Measurements from ENCODE around the gene ALDH3A1. TPM values are rescaled to one million over a fixed set of nuclear protein-coding genes. Genes with fewer than 3 reads are reported as not detected.
A peak's percentile ranks its signal among the peaks of the same experiment; 100 is the strongest.

The ALDH3A1 gene
- polyA plus RNA-seq, 2 of the 4 experiments (the other 2 are of a cell fraction), result 959 to 1,190 TPM

DNA sequence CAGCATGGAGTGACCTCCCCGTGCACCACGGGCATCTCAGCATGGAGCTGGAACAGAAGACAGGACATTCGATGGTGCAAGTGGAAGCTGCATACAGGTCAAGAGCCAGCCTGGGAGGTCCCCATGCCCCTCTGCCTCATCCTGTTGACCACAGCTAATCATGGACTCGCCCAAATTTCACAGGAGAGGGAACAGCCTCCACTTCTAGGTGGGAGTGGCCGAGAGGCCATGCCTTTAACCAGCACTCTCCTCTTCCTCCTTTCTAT lies 28.0 kb downstream of the ALDH3A1 start:
- no peak overlapping the region for H3K4me3 ChIP-seq

DNA sequence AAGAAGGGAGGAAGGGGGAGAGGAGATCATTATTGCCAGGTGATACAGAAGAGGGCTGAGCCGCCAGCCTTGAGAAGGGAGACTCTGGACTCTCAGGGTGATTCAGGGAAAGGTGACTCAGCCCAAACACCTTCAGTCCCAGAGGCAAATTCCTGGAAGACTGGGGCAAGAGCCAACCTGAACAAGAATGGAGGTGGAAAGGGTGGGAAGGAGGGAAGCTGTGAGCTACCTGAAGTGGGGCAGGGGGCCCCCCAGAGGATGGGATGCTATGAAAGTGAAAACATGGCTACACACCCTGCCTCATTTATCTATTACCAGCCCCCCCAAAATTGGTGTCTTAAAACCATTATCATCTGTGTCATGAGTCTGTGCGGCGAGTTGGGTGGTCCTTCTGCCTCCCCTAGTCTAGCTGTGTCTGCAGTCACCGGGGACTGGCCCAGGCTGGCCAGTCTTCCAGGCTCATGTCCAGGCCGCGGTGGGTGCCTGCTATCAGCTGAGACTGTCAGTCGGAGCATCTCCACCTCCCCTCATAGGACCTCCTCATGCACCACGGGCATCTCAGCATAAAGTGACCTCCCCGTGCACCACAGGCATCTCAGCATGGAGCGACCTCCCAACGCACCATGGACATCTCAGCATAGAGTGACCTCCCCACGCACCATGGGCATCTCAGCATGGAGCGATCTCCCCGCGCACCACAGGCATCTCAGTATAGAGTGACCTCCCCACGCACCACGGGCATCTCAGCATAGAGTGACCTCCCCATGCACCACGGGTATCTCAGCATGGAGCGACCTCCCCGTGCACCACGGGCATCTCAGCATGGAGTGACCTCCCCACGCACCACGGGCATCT lies 28.5 kb downstream of the ALDH3A1 start:
- ATAC-seq, result peak; percentile 57 to 71
- no peak for TF ChIP-seq JUNB (IDR thresholded peaks at IDR 0.05)
- 0 out of 2 replicates have a peak, but pooled peaks have one; percentile 40 for TF ChIP-seq FOSL2 (IDR thresholded peaks at IDR 0.05)
- TF ChIP-seq FOSL2 (CRISPR knock-in tag; IDR thresholded peaks at IDR 0.05), result peak; percentile 74
- peak; percentile 20 for TF ChIP-seq MAFK (IDR thresholded peaks at IDR 0.05; ENCODE audit: partially characterized antibody)
- H3K9me3 ChIP-seq, result no peaks in the 10 kb centered on the region
- peak; percentile 39 for FAIRE-seq
- DNase-seq (ENCODE audit: low read depth in 1 of 2, low spot score in 1 of 2), result peak; percentile 63 to 82
- CTCF ChIA-PET, result interaction anchor here (0.8 to 12.9 kb wide), 21 partner anchors 9 to 356 kb away, joined by 3 to 145 read pairs (median 6); no protein-coding TSS in a partner anchor
- H3K4me2 ChIP-seq, result peak overlapping the region; percentile 53
- no peak overlapping the region for H3K4me3 ChIP-seq
- H3K4me1 ChIP-seq, result peaks cover 62% of the 10 kb centered on the region
- peak overlapping the region; percentile 70 to 82 for H3K27ac ChIP-seq
- 86% methylated on average over 23 of the region's 23 CpGs for WGBS (ENCODE audit: missing lambda C conversion rate)
- POLR2A ChIA-PET, result interaction anchor here (0.6 to 2.1 kb wide), 4 partner anchors 25 to 186 kb away, joined by 3 to 10 read pairs (median 5); partner anchors contain the start of genes ALDH3A2 and SLC47A1

More for the DNA sequence above, 28.0 kb downstream of the ALDH3A1 start:
- H3K4me1 ChIP-seq, result peaks cover 67% of the 10 kb centered on the region
- DNase-seq (ENCODE audit: low read depth in 1 of 2, low spot score in 1 of 2) (no peak), ATAC-seq (no peak), FAIRE-seq (no peak)
- TF ChIP-seq, protein P1, sequence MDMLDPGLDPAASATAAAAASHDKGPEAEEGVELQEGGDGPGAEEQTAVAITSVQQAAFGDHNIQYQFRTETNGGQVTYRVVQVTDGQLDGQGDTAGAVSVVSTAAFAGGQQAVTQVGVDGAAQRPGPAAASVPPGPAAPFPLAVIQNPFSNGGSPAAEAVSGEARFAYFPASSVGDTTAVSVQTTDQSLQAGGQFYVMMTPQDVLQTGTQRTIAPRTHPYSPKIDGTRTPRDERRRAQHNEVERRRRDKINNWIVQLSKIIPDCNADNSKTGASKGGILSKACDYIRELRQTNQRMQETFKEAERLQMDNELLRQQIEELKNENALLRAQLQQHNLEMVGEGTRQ (IDR thresholded peaks at IDR 0.05), result no peak
- TF ChIP-seq CBX8 (IDR thresholded peaks at IDR 0.05), result no peak
- TF ChIP-seq, protein P2, sequence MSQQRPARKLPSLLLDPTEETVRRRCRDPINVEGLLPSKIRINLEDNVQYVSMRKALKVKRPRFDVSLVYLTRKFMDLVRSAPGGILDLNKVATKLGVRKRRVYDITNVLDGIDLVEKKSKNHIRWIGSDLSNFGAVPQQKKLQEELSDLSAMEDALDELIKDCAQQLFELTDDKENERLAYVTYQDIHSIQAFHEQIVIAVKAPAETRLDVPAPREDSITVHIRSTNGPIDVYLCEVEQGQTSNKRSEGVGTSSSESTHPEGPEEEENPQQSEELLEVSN (IDR thresholded peaks at IDR 0.05; ENCODE audit: borderline replicate concordance, low read depth), result no peak
- TF ChIP-seq ZSCAN20 (CRISPR knock-in tag; IDR thresholded peaks at IDR 0.05), result no peak
- TF ChIP-seq POLR2AphosphoS2 (conservative IDR thresholded peaks at IDR 0.05; ENCODE audit: low read length), result no peak
- no peak for TF ChIP-seq ZC3H11A (IDR thresholded peaks at IDR 0.05)
- TF ChIP-seq NFE2L2 (conservative IDR thresholded peaks at IDR 0.05; ENCODE audit: low read length), result no peak
- TF ChIP-seq ZNF302 (CRISPR knock-in tag; IDR thresholded peaks at IDR 0.05), result no peak
- TF ChIP-seq RNF2 (IDR thresholded peaks at IDR 0.05; ENCODE audit: borderline replicate concordance, low read depth), result no peak
- no peak for TF ChIP-seq JUNB (IDR thresholded peaks at IDR 0.05)
- TF ChIP-seq KDM5A (IDR thresholded peaks at IDR 0.05), result no peak
- TF ChIP-seq, protein P3, sequence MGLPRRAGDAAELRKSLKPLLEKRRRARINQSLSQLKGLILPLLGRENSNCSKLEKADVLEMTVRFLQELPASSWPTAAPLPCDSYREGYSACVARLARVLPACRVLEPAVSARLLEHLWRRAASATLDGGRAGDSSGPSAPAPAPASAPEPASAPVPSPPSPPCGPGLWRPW (IDR thresholded peaks at IDR 0.05), result no peak
- H3K27ac ChIP-seq, result peak overlapping the region; percentile 70 to 82
- CTCF ChIA-PET, result interaction anchor here (1.1 to 12.9 kb wide), 11 partner anchors 8 to 182 kb away, joined by 3 to 145 read pairs (median 6); no protein-coding TSS in a partner anchor
- peak overlapping the region; percentile 53 for H3K4me2 ChIP-seq
- WGBS (ENCODE audit: missing lambda C conversion rate), result 84% methylated on average over 5 of the region's 5 CpGs
- no peaks in the 10 kb centered on the region for H3K9me3 ChIP-seq
- POLR2A ChIA-PET, result interaction anchor here (1.8 to 2.1 kb wide), 2 partner anchors 25 to 72 kb away, joined by 7 to 10 read pairs; partner anchors contain the start of gene ALDH3A2

DNA sequence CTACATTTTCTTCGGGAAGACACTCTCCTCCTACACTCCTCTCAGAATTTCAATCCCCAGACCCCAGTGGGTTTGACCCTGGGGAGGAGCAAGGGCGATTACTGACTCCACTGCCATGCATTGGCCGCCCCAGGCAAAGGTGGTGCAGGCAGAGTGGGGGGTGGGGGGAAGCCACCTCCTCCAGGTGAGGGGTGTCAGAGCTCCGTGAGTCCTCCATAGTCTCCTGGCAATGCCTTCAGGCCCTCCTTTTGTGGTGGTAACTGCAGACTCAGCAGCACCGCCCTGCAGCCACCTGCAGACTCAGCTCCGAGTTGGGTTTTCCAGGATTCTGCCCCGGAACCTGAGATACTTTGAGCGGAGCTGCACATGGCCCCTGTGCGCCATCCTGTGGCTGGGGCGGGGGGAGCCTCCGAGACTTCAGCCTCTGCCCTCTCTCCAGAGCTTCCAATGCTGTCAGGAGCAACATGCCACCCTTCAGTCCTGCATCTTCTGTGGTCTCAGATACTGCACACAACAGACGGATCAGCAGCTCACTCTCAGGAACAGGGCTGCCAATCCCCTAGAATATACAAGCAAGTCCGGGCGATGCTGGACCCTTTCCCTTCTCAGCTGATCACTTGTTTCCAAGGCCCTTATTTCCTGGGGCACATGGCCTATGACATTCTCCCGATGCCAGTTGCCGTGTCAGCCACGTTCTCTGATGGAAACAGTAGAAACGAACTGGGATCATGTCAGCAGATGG lies 29.3 kb downstream of the ALDH3A1 start:
- Histone ChIP-seq H3K4me3 (no peak overlapping the region), H3K9me3 (no peaks in the 10 kb centered on the region), H3K27ac (peak overlapping the region; percentile 49 to 82), H3K4me2 (peak overlapping the region; percentile 53), H3K4me1 (peaks cover 57% of the 10 kb centered on the region)
- ATAC-seq (peak; percentile 40 to 67), DNase-seq (ENCODE audit: low read depth in 1 of 2, low spot score in 1 of 2) (peak in 1 of 2 experiments; percentile 65), FAIRE-seq (no peak)
- CTCF ChIA-PET, result interaction anchor here (0.8 to 12.9 kb wide), 21 partner anchors 9 to 356 kb away, joined by 3 to 145 read pairs (median 4); no protein-coding TSS in a partner anchor
- POLR2A ChIA-PET, result interaction anchor here (0.6 to 2.1 kb wide), 4 partner anchors 26 to 185 kb away, joined by 3 to 10 read pairs (median 5); partner anchors contain the start of genes ALDH3A2 and SLC47A1
- WGBS (ENCODE audit: missing lambda C conversion rate), result 65% methylated on average over 18 of the region's 18 CpGs
- TF ChIP-seq CBX2 (IDR thresholded peaks at IDR 0.05; ENCODE audit: borderline replicate concordance, low read depth) (no peak), EP300 (IDR thresholded peaks at IDR 0.05) (no peak), HOXA7 (CRISPR knock-in tag; IDR thresholded peaks at IDR 0.05) (no peak), JUN (IDR thresholded peaks at IDR 0.05) (no peak), GATA3 (IDR thresholded peaks at IDR 0.05; ENCODE audit: borderline replicate concordance) (no peak), RCOR1 (IDR thresholded peaks at IDR 0.05; ENCODE audit: low read depth, low read length) (no peak), NFE2L2 (conservative IDR thresholded peaks at IDR 0.05; ENCODE audit: low read length) (no peak), NPAS2 (CRISPR knock-in tag; IDR thresholded peaks at IDR 0.05; ENCODE audit: borderline replicate concordance) (no peak), ZC3H11A (IDR thresholded peaks at IDR 0.05) (no peak), CHD2 (IDR thresholded peaks at IDR 0.05; ENCODE audit: low read length, partially characterized antibody) (no peak), EHF (CRISPR knock-in tag; IDR thresholded peaks at IDR 0.05) (no peak)
- TF ChIP-seq, protein P4, sequence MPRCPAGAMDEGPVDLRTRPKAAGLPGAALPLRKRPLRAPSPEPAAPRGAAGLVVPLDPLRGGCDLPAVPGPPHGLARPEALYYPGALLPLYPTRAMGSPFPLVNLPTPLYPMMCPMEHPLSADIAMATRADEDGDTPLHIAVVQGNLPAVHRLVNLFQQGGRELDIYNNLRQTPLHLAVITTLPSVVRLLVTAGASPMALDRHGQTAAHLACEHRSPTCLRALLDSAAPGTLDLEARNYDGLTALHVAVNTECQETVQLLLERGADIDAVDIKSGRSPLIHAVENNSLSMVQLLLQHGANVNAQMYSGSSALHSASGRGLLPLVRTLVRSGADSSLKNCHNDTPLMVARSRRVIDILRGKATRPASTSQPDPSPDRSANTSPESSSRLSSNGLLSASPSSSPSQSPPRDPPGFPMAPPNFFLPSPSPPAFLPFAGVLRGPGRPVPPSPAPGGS (IDR thresholded peaks at IDR 0.05), result no peak
- TF ChIP-seq, protein P5, sequence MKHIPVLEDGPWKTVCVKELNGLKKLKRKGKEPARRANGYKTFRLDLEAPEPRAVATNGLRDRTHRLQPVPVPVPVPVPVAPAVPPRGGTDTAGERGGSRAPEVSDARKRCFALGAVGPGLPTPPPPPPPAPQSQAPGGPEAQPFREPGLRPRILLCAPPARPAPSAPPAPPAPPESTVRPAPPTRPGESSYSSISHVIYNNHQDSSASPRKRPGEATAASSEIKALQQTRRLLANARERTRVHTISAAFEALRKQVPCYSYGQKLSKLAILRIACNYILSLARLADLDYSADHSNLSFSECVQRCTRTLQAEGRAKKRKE (CRISPR knock-in tag; IDR thresholded peaks at IDR 0.05; ENCODE audit: low read depth), result no peak
- TF ChIP-seq, protein P6, sequence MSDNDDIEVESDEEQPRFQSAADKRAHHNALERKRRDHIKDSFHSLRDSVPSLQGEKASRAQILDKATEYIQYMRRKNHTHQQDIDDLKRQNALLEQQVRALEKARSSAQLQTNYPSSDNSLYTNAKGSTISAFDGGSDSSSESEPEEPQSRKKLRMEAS (IDR thresholded peaks at IDR 0.05), result no peak

All from A549 (cell line).